ENCODE measurements around the gene METTL1. TPM values are rescaled to one million over a fixed set of nuclear protein-coding genes. Genes with fewer than 3 reads are reported as not detected.

Gene METTL1
- total and polyA plus RNA-seq, 7 donors, result 3.8 to 16.7 (median 9.3) TPM

DNA sequence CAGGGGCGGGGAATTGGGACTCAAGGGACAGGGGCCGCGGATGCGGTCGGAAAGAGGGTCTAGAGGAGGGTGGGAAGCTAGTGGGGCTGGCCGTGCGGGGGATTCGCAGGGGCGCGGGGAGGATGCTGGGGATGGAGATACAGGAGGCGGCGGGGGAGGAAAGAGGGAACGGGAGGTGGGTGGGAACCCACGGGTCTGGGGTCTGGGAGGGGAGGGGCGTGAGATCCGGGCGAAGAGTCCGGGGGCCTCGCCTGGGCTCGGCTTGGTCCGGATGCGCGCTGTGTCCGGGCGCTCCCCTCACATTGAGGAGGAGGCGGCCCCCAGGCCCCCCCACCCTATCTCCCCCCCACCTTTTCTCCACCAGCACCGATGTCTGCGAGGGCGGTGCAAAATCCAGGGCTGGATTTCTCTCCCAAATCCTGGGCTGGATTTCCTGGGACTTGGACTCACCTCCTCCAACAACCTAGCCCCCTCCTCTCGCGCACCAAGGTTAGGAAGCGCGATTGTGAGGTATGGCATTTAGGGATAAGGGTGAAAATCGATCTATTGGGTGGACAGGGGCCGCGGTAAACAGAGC lies 33.2 kb downstream of the METTL1 start, which contains the start of gene AGAP2:
Gene AGAP2, minus strand, starts transcription at position 82 of the 577 bp plus-strand sequence. CDS start 496 bp downstream, outside the sequence.
- peaks cover 47 to 75% (median 51%) of the 10 kb centered on the region in 3 donors for H3K27me3 ChIP-seq
- H3K4me1 ChIP-seq, result peaks cover 0 to 39% (median 38%) of the 10 kb centered on the region in 4 donors
- intact Hi-C loops (cut with DNase I), result no loop called here
- H3K9me3 ChIP-seq, result no peaks in the 10 kb centered on the region
- peak within 1 kb of the TSS in 3 of 4 donors; percentile 20 to 43 (median 41) for H3K4me3 ChIP-seq
- TF ChIP-seq EP300 (IDR thresholded peaks at IDR 0.05) (no peak), POLR2A (IDR thresholded peaks at IDR 0.05) (no peak), POLR2AphosphoS5 (IDR thresholded peaks at IDR 0.05) (no peak)
- TF ChIP-seq, protein P1, sequence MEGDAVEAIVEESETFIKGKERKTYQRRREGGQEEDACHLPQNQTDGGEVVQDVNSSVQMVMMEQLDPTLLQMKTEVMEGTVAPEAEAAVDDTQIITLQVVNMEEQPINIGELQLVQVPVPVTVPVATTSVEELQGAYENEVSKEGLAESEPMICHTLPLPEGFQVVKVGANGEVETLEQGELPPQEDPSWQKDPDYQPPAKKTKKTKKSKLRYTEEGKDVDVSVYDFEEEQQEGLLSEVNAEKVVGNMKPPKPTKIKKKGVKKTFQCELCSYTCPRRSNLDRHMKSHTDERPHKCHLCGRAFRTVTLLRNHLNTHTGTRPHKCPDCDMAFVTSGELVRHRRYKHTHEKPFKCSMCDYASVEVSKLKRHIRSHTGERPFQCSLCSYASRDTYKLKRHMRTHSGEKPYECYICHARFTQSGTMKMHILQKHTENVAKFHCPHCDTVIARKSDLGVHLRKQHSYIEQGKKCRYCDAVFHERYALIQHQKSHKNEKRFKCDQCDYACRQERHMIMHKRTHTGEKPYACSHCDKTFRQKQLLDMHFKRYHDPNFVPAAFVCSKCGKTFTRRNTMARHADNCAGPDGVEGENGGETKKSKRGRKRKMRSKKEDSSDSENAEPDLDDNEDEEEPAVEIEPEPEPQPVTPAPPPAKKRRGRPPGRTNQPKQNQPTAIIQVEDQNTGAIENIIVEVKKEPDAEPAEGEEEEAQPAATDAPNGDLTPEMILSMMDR (IDR thresholded peaks at IDR 0.05), result no peak
- H3K27ac ChIP-seq, result peak within 1 kb of the TSS in 1 of 4 donors; percentile 38
- DNase-seq, result no peak
- no peaks in the 10 kb centered on the region for H3K36me3 ChIP-seq
- 24 to 43% methylated on average over 36 of the region's 36 CpGs for WGBS, 2 donors

DNA sequence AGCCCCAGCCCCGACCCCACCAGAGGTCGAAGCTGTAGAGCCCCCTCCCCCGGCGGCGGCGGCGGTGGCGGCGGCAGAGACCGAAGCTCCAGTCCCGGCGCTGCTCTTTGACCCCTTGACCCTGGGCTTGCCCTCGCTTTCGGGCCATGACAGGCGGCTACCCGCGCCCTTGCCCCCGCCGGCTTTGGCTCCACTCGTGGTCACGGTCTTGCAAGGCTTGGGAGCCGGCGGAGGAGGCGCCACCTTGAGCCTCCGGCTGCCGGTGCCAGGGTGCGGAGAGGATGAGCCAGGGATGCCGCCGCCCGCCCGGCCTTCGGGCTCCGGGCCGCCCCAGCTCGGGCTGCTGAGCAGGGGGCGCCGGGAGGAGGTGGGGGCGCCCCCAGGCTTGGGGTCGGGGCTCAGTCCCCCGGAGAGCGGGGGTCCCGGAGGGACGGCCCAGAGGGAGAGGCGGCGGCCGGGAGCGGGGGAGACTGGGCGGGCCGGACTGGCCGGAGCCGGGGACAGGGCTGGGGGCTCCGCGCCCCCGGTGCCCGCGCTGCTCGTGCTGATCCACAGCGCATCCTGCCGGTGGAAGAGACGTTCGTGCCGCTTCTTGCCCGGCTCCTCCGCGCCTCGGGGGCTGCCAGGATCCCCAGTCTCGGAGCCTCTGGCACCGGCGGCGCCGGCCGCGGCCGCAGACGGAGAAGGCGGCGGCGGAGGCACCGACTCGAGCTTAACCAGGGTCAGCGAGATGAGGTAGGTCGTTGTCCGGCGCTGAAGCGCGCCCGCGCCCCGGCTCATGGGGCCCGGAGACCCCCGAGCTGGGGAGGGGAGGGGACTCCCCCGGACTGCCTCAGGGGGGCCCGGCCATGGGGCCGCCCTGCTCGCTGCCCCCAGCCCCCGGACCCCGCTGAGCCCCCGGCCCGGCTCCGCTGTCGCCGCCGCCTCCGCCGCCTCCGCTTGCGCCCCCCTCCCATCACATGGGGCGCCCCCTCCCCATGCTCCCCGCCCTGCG lies 34.1 kb downstream of the METTL1 start:
- DNase-seq, result no peak
- WGBS, 2 donors, result 18 to 52% methylated on average over 110 of the region's 110 CpGs
- no peak for TF ChIP-seq POLR2AphosphoS5 (IDR thresholded peaks at IDR 0.05)
- TF ChIP-seq EP300 (IDR thresholded peaks at IDR 0.05), result no peak
- TF ChIP-seq POLR2A (IDR thresholded peaks at IDR 0.05), result no peak
- TF ChIP-seq, protein P1 (IDR thresholded peaks at IDR 0.05), result no peak
- Histone ChIP-seq H3K27ac (peak overlapping the region in 1 of 4 donors; percentile 38), H3K27me3 (peaks cover 52 to 85% (median 58%) of the 10 kb centered on the region in 3 donors), H3K4me3 (peak overlapping the region in 3 of 4 donors; percentile 20 to 43 (median 41)), H3K36me3 (no peaks in the 10 kb centered on the region), H3K4me1 (peaks cover 0 to 39% (median 38%) of the 10 kb centered on the region in 4 donors), H3K9me3 (no peaks in the 10 kb centered on the region)
- intact Hi-C loops (cut with DNase I), result no loop called here

DNA sequence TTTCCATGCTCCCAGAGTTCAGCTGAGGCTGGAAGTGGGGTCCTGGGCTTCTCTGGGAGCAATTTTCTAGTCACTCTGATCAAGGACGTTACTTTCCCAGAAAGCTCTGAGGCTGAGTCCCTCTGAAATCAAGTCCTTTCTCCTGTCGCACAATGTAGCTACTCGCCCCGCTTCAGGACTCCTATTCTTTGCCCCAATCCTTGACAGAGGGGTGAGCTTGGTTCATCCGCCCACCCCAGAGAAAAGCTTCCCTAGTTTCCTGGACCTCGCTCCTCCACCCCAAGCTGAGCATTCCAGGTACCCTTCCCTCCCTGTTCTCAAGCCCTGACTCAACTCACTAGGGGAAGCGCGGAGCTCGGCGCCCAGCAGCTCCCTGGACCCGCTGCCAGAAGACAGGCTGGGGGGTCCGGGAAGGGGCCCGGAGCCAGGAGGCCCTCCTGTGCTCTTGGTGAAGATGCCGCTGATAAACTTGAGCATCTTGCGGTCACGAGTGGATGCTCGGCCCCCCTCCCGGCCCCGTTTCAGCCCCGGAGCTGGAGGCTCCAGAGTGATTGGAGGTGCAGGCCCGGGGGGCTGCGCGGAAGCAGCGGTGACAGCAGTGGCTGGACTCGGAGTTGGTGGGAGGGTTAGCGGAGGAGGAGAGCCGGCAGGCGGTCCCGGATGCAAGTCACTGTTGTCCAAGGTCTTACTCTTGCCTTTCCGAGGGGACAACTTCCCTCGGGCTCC lies 35.0 kb downstream of the METTL1 start:
- no peak for DNase-seq
- Histone ChIP-seq H3K4me3 (peak overlapping the region in 3 of 4 donors; percentile 20 to 43 (median 41)), H3K9me3 (no peaks in the 10 kb centered on the region), H3K27ac (no peak overlapping the region), H3K36me3 (no peaks in the 10 kb centered on the region), H3K27me3 (peaks cover 52 to 92% (median 61%) of the 10 kb centered on the region in 3 donors), H3K4me1 (peaks cover 0 to 39% (median 38%) of the 10 kb centered on the region in 4 donors)
- WGBS, 2 donors, result 19 to 61% methylated on average over 31 of the region's 31 CpGs
- intact Hi-C loops (cut with DNase I), result no loop called here
- TF ChIP-seq EP300 (IDR thresholded peaks at IDR 0.05), result no peak
- no peak for TF ChIP-seq POLR2AphosphoS5 (IDR thresholded peaks at IDR 0.05)
- TF ChIP-seq, protein P1 (IDR thresholded peaks at IDR 0.05), result no peak
- no peak for TF ChIP-seq POLR2A (IDR thresholded peaks at IDR 0.05)

DNA sequence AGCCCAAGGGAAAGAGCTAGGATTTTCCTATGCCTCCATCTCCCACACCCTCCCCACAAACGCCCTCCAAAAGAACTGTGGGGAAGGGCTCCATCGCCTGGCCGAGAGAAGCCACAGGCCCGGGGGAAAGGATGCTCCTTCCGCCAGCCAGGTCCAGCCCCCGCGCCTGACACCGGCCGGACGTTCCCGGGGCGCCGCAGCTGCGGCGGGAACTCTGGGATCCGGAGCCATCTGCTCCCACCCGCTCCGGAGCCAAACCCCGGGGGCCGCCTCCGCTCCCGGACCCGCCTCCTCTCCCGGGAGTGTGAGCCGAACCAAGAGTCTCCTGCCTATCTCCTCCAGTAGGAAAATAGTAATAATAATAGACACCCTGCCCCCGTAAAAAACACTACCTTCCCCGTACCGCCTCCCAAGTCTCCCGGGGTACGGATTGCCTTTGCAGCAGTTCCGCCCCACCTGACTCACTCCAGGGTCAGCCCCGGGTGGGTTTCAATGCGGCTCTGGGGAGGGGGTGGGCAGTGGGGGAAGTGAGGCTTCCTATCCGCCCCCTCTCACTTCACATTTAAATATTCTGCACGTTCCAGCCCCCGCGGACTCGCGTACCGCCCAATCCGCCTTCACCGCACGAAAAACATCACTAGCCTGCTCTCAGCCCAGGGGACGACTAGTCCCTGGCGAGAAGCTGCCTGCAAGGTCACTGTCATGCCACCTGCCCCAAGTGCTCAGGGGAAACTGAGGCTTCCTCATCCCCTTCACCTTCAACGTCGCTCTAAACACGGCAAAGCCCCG lies 35.8 kb downstream of the METTL1 start:
- DNase-seq, result no peak
- Histone ChIP-seq H3K4me3 (no peak overlapping the region), H3K4me1 (peaks cover 0 to 39% (median 38%) of the 10 kb centered on the region in 4 donors), H3K27ac (no peak overlapping the region), H3K9me3 (no peaks in the 10 kb centered on the region), H3K36me3 (no peaks in the 10 kb centered on the region), H3K27me3 (peaks cover 52 to 96% (median 64%) of the 10 kb centered on the region in 3 donors)
- 15 to 49% methylated on average over 49 of the region's 49 CpGs for WGBS, 2 donors
- intact Hi-C loops (cut with DNase I), result no loop called here
- no peak for TF ChIP-seq EP300 (IDR thresholded peaks at IDR 0.05)
- TF ChIP-seq POLR2AphosphoS5 (IDR thresholded peaks at IDR 0.05), result no peak
- TF ChIP-seq POLR2A (IDR thresholded peaks at IDR 0.05), result no peak
- TF ChIP-seq, protein P1 (IDR thresholded peaks at IDR 0.05), result no peak

Data from sigmoid colon (tissue), 7 donors.